Inflammatory macrophage (primary cell): ENCODE results near the gene CATSPERZ.
A peak's percentile ranks its signal among the peaks of the same experiment; 100 is the strongest.

ENCODE experiments used
- DNase-seq, 2 donors: peaks; one replicate each; pipeline ENCODE4 v3.0.0-alpha.2; 2020 to 2022

CATSPERZ gene

GRCh38 chr11:64285885-64286800 lies 14.0 kb upstream of the CATSPERZ start:
- no peak for DNase-seq

GRCh38 chr11:64286801-64287159 lies 13.4 kb upstream of the CATSPERZ start:
- DNase-seq = no peak

DNA sequence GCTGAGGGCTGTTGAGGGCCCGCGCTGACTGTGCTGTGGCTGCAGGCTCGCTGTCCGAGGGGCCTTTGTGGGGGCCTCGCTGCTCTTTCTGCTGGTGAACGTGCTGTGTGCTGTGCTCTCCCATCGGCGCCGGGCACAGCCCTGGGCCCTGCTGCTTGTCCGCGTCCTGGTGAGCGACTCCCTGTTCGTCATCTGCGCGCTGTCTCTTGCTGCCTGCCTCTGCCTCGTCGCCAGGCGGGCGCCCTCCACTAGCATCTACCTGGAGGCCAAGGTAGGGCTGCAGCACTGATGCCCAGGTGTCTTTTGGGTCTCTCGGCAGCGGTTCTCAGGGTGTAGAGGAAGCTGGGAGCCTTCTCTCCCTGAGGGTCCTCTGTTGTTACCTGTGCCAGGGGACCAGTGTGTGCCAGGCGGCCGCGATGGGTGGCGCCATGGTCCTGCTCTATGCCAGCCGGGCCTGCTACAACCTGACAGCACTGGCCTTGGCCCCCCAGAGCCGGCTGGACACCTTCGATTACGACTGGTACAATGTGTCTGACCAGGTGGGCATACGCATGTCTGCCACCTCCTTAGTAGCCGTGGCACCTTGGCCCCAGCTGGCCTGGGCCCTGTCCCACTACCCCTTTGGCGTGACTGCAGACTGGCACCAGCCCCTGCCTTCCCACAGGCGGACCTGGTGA lies 12.3 kb upstream of the CATSPERZ start:
- no peak for DNase-seq

GRCh38 chr11:64288353-64288750 lies 11.8 kb upstream of the CATSPERZ start:
- DNase-seq = no peak

GRCh38 chr11:64289002-64289564 lies 11.1 kb upstream of the CATSPERZ start:
- no peak for DNase-seq

DNA sequence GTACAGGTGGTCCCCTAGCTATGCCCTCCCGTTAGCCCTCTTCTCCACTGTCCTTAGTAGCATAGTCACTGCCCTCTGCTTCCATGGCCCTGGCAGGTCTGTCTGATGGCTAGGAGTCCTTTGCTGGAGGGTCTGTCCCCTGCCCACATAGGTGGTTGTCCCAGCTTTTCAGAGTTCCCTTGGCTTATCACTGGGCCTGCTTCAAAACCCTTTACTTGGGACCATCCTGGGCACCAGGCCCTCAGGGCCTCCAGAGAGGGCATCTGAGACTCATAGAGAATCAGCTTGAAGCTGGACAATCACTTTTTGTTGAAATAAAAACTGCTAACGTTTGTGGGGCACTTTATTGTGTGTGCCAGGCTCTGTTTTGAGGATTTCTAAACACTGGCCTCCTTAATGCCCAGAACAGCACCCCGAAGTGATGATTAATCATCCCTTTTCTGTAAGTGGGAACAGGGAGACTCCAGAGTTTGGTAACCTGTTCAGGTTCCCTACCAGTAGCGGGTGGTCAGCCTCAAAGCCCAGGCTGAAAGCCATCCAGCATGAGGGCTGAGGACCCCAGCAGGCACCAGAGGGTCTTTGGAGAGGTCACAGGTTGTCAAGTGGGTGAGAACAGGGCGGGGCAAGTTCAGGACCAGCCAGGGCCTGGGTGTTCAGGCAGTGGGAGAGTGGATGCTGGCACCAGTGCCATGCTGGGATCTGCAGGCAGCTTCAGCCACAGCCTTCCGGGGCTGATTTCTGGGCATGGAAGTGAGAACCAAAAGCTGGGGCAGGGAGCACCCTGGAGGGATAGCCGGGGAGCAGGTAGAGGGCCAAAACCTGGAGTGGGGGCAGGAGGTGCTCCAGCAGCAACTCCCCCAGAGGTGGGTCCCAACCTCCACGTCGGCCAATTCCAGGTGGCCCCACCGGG lies 9.6 kb upstream of the CATSPERZ start:
- DNase-seq = no peak

GRCh38 chr11:64291262-64291751 lies 8.9 kb upstream of the CATSPERZ start, which contains the start of gene KCNK4:
Gene KCNK4, plus strand, starts transcription at chr11:64291302. Its CDS starts 1,717 bp downstream, at chr11:64293019.
- no peak for DNase-seq

- peak in 1 of 2 donors; percentile 4 for DNase-seq
Measured at GRCh38 chr11:64291752-64292459, 8.3 kb upstream of the CATSPERZ start.

- peak in 1 of 2 donors; percentile 27 for DNase-seq
Measured at GRCh38 chr11:64292460-64293254, 7.5 kb upstream of the CATSPERZ start.

- DNase-seq = no peak
Measured at GRCh38 chr11:64294774-64295173, 5.4 kb upstream of the CATSPERZ start.

DNA sequence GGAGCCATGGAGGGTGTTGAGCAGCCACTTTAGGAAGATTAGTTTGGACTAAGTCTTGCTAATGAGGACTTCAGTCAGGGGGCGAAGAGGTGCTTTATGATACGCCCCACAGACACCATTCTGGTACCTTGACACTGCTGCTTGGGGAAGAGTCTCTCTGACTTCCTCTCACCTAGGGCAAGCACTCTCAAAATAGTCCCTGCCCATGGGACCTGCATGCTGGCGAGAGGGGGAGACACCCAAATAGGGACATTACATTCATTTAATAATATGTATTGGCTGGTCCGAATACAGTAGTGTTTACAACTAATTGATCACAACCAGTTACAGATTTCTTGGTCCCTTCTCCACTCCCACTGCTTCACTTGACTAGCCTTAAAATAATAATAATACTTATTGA lies 4.4 kb upstream of the CATSPERZ start:
- no peak for DNase-seq

DNA sequence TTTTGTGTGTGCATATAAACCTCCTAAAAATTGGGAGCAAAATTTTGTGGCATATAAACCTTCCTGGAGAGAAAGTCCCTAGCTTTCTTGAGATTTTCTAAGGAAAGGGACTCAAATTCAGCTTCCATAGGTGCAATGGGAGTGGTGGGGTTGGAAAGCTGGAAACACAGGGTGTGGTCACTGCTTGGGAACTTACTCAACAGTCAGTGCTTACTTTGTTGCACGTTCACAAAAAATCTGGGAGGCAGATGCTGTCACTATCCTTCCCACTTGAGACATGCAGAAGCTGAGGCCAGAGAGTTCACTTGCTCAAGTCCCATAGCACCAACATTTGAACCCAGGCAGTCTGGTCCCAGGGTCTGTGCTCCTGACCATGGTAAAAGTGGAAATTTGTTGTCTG lies 3.9 kb upstream of the CATSPERZ start:
- DNase-seq = no peak

DNA sequence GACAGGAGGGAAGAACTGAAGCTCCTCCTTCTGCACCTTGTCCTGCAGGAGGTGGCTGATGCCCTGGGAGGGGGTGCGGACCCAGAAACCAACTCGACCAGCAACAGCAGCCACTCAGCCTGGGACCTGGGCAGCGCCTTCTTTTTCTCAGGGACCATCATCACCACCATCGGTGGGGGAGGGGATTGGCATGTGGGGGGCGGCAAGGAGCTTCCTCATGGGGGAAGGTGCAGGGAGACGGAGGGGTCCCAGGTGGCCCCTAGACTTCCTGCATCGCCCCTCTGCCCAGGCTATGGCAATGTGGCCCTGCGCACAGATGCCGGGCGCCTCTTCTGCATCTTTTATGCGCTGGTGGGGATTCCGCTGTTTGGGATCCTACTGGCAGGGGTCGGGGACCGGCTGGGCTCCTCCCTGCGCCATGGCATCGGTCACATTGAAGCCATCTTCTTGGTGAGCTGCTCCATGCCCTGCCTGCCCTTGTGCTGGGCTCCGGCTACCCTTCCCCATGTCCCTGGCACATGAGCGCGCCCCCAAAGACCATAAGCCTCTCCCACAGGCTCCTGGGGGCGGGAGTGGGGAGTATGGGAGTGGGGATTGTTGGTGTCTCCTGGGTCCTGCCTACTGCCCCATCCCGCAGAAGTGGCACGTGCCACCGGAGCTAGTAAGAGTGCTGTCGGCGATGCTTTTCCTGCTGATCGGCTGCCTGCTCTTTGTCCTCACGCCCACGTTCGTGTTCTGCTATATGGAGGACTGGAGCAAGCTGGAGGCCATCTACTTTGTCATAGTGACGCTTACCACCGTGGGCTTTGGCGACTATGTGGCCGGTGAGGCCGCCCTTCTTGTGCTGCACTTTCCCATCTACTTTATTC lies 3.1 kb upstream of the CATSPERZ start:
- DNase-seq = peak in 1 of 2 donors; percentile 21

DNA sequence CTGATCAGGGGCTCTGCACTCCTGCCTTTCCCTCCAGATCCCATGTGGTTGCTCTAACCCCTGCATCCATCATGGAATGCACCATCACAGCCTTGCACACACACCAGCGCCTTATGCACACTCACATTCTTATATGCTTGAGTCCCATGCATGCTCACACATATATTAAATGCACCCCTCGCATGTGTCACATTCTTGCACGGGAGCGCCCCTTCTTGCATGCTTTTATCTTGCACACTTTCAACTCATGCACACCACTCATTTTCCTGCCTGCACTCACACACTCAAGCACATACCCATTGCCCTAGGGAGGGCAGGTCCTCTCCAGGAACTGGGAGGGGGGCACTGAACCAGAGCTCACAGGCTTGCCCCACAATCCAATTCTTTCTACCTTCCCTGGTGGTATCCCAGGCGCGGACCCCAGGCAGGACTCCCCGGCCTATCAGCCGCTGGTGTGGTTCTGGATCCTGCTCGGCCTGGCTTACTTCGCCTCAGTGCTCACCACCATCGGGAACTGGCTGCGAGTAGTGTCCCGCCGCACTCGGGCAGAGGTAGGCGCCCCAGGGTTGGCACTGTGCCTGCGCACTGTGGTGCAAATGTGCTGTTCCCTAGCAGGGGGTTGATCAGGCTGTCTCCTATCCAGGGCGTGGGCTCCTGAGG lies 2.3 kb upstream of the CATSPERZ start:
- no peak for DNase-seq

DNA sequence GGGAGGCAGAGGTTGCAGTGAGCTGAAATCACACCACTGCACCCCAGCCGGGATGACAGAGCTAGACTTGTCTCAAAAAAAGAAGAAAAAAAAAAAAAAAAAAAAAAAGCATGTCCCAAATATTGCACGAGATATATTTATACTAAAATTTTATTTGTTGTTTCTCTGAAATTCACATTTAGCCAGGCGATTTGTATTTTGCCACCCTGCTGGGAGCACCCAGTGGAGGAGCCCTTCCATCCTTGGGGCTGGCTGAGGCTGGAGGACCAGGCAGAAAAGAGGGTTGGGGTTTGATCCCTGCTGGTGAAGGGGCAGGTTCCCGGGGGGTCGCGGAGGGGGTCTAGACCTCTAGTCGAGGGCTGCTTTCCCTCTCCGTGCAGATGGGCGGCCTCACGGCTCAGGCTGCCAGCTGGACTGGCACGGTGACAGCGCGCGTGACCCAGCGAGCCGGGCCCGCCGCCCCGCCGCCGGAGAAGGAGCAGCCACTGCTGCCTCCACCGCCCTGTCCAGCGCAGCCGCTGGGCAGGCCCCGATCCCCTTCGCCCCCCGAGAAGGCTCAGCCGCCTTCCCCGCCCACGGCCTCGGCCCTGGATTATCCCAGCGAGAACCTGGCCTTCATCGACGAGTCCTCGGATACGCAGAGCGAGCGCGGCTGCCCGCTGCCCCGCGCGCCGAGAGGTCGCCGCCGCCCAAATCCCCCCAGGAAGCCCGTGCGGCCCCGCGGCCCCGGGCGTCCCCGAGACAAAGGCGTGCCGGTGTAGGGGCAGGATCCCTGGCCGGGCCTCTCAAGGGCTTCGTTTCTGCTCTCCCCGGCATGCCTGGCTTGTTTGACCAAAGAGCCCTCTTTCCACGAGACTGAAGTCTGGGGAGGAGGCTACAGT lies 952 bp upstream of the CATSPERZ start:
- DNase-seq = peak in 1 of 2 donors; percentile 19

GRCh38 chr11:64303109-64304031 lies 3.2 kb downstream of the CATSPERZ start:
- no peak for DNase-seq

DNA sequence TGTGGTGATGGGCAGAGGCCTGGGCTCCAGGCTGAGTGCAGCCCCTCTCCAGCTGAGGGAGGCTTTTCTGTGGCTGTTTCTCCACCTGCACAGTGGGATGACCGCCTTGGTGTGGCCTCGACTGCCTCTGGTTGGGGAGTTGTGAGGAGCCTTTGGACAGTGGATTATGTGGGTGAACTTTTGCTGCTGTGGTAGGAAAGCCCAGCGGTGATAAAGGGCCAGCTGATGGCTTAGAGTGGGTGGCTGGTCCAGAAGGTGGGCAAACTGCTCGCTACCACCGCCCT lies 3.8 kb downstream of the CATSPERZ start:
- no peak for DNase-seq
